GM23248 (cell line): ENCODE results near the gene CCNF.

ENCODE experiments used
- EZH2 ChIP-seq: fragments of 200-600 bp; sonication (generic); IDR thresholded peaks from 2 replicates; pipeline ENCODE4 v1.6.1; 2018; ENCODE audit warnings: antibody characterized with exemption, mild to moderate bottlenecking; ENCODE audit not compliant: insufficient read depth, poor library complexity, severe bottlenecking
- EZH2phosphoT487 ChIP-seq: fragments of 200-600 bp; sonication (generic); IDR thresholded peaks from 2 replicates; pipeline ENCODE4 v1.6.1; 2018; ENCODE audit warnings: antibody characterized with exemption, moderate library complexity, mild to moderate bottlenecking, low read depth; ENCODE audit not compliant: insufficient read depth

DNA sequence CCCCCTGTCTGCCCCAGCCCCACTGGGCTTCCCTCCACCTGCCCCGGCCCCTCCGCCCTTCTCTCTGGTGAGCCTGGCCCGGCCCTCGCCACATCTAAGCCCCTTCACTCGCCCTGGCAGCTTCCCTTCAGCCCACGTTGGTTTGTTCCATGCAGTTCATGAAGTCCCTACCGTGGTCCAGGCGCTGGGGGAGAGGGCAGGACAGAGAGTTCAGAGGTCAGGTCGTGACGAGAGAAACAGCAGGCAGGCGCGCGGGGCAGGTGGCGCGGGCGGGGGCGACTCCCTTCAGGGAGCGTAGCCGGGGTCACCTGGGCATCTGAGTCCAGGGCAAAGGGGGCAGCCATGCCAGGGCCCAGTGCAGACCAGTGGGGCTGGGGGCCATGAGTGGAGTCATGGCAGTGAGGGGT lies 21.7 kb downstream of the CCNF start:
- TF ChIP-seq EZH2, result no peak
- TF ChIP-seq EZH2phosphoT487, result no peak
